Gastroesophageal sphincter (tissue), 4 donors: ENCODE results near the gene NSMCE1. TPM values are rescaled to one million over a fixed set of nuclear protein-coding genes. Genes with fewer than 3 reads are reported as not detected.

ENCODE experiments used
- ATAC-seq: fragments of 150-250 bp; one replicate; pipeline ENCODE4 v1.9.1; 2016; ENCODE audit warnings: mild to moderate bottlenecking, moderate library complexity
- H3K27ac ChIP-seq, 4 donors: fragments of 200-600 bp; sonication (generic) in 3 of 4; 1 replicate in 3 of 4; 2 replicates in 1 of 4; pipeline ENCODE4 v1.5.1; 2016 to 2019
- H3K27me3 ChIP-seq: fragments of 200-600 bp; sonication (generic); one replicate; pipeline ENCODE4 v1.5.1; 2019
- H3K36me3 ChIP-seq, 2 donors: fragments of 200-600 bp; sonication (generic); one replicate each; pipeline ENCODE4 v1.5.1; 2019; ENCODE audit warnings: control low read depth in 1 of 2
- H3K4me1 ChIP-seq, 3 donors: fragments of 200-600 bp; sonication (generic); 1 replicate in 2 of 3; 2 replicates in 1 of 3; pipeline ENCODE4 v1.5.1; 2016 to 2019; ENCODE audit warnings: control low read depth in 2 of 3
- H3K4me3 ChIP-seq, 2 donors: fragments of 200-600 bp; sonication (generic); one replicate each; pipeline ENCODE4 v1.5.1; 2019; ENCODE audit warnings: mild to moderate bottlenecking in 1 of 2, moderate library complexity in 1 of 2
- H3K9me3 ChIP-seq, 3 donors: fragments of 200-600 bp; sonication (generic); one replicate each; pipeline ENCODE4 v1.5.1; 2017 to 2019; ENCODE audit warnings: control low read depth in 2 of 3
- EP300 ChIP-seq: sonication (generic); formaldehyde crosslinking; IDR thresholded peaks from one replicate; pipeline ENCODE4 v1.6.1; 2017; ENCODE audit warnings: antibody characterized with exemption, mild to moderate bottlenecking
- POLR2A ChIP-seq, 2 donors: fragments of 450-650 bp; IDR thresholded peaks; one replicate each; pipeline ENCODE4 v1.6.1; 2017; ENCODE audit warnings: antibody characterized with exemption in 2 of 2, mild to moderate bottlenecking in 2 of 2, moderate library complexity in 1 of 2
- POLR2AphosphoS5 ChIP-seq: sonication (generic); formaldehyde crosslinking; IDR thresholded peaks from one replicate; pipeline ENCODE4 v1.6.1; 2017; ENCODE audit warnings: antibody characterized with exemption
- WGBS, 2 donors: methylation state at CpG; one replicate each; pipeline ENCODE4 v1.1.5; 2018; ENCODE audit warnings: low coverage in 1 of 2; 5-methylcytosine and 5-hydroxymethylcytosine counted together
- total RNA-seq, 4 donors: library from RNA; depleted of rRNA; stranded (reverse); fragments of >200 nt; gene quantifications; one replicate each; pipeline ENCODE4 v1.1.0, GENCODE V29; 2016
- TF ChIP-seq, protein P1 (sequence below), 4 experiments: fragments of 200-600 bp in 2 of 4; fragments of 450-650 bp in 2 of 4; sonication (generic) in 1 of 4; IDR thresholded peaks; one replicate each; pipeline ENCODE4 v1.5.1; 2017 to 2019; ENCODE audit warnings: antibody characterized with exemption in 4 of 4, mild to moderate bottlenecking in 2 of 4, moderate library complexity in 2 of 4

NSMCE1 gene
- total RNA-seq, 4 donors from 2014 or later, result 48.4 to 66.0 (median 63.3) TPM

DNA sequence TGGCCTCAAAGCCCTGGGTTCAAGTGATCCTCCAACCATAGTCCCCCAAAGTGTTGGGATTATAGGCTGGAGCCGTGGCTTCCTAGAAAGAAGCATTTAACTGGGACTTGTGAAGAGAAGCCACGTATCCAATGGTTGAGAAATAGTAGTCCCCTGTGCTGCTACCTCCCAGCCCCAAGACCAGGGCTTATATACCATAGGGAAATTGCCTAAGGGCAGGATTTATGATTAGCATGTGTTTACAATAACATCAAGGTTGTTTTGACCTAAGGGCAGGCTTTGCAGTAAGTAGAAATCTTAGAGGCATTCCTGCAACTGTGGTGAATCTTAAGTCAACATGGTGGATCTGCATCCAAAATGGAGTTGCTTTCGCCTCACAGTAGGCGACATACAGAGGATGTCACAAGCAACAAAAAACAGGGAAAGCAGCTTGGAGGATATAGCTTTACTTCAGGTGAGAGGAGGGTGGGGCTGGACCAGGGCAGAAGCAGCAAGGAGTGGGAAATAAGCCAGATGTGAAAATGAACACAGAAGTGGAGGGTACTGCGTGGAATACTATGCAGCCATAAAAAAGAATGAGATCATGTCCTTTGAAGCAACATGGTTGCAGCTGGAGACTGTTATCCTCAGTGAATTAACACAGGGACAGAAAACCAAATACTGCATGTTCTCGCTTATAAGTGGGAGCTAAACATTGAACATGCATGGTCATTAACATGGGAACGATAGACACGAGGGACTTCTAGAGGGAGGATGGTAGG, 18.7 kb upstream of the NSMCE1 start:
- no peaks in the 10 kb centered on the region for H3K9me3 ChIP-seq
- H3K4me3 ChIP-seq, result no peak overlapping the region
- 94 to 96% methylated on average over 5 to 7 of the region's 8 CpGs for WGBS, 2 donors
- peaks cover 0 to 13% (median 11%) of the 10 kb centered on the region in 3 donors for H3K4me1 ChIP-seq
- no peaks in the 10 kb centered on the region for H3K27me3 ChIP-seq
- TF ChIP-seq, protein P1, sequence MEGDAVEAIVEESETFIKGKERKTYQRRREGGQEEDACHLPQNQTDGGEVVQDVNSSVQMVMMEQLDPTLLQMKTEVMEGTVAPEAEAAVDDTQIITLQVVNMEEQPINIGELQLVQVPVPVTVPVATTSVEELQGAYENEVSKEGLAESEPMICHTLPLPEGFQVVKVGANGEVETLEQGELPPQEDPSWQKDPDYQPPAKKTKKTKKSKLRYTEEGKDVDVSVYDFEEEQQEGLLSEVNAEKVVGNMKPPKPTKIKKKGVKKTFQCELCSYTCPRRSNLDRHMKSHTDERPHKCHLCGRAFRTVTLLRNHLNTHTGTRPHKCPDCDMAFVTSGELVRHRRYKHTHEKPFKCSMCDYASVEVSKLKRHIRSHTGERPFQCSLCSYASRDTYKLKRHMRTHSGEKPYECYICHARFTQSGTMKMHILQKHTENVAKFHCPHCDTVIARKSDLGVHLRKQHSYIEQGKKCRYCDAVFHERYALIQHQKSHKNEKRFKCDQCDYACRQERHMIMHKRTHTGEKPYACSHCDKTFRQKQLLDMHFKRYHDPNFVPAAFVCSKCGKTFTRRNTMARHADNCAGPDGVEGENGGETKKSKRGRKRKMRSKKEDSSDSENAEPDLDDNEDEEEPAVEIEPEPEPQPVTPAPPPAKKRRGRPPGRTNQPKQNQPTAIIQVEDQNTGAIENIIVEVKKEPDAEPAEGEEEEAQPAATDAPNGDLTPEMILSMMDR (IDR thresholded peaks at IDR 0.05), result no peak
- TF ChIP-seq POLR2AphosphoS5 (no peak), POLR2A (IDR thresholded peaks at IDR 0.05) (no peak), EP300 (no peak)
- ATAC-seq, result no peak
- peak overlapping the region in 1 of 4 donors; percentile 38 for H3K27ac ChIP-seq
- no peaks in the 10 kb centered on the region for H3K36me3 ChIP-seq

DNA sequence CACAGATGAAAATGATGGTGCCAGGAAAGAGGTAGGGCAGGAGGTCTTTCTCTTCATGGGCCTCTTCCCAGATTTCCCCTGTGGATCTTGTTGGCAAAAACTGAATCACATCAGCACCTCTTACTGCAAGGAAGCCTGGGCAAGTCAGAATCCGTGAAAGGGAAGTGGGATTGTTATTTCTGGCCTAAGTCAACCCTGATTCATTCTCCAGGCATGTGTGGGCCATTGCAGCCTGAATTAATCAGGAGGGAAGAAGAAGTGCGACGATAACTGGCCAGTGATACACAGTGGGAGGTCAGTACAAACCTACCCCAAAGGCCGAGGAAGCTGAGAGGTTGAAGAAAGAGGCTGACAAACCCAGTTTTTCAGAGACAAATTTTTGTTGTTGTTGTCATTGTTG, 17.9 kb upstream of the NSMCE1 start:
- no peaks in the 10 kb centered on the region for H3K27me3 ChIP-seq
- WGBS, 2 donors, result 0 to 43% methylated on average over 1 of the region's 4 CpGs
- H3K4me3 ChIP-seq, result no peak overlapping the region
- no peaks in the 10 kb centered on the region for H3K9me3 ChIP-seq
- H3K27ac ChIP-seq, result peak overlapping the region in 3 of 4 donors; percentile 15 to 38 (median 33)
- no peaks in the 10 kb centered on the region for H3K36me3 ChIP-seq
- ATAC-seq, result peak; percentile 35
- TF ChIP-seq POLR2AphosphoS5, result peak; percentile 29
- TF ChIP-seq, protein P1 (IDR thresholded peaks at IDR 0.05), result no peak
- H3K4me1 ChIP-seq, result peaks cover 0 to 12% (median 9%) of the 10 kb centered on the region in 3 donors

DNA sequence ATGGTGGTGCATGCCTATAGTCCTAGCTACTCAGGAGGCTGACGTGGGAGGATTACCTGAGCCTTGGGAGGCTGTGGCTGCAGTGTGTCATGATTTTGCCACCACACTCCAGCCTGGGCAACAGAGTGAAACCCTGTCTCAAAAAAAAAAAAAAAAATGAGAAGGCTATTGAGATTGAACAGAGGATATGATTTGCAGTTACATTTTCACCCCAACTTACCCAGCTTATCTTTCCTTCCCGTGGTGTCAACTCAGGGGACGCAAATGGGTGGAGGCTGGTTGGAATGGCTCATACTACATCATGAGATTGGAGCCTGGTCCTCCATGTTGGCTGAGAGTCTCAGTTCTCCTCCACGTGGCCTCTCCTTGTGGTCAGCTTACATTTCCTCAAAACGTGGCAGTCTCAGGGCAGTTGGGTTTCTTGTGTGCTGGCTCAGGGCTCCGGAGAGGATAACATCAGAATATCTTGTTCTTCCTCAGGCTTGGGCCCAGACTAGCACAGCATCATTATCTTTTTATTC, 17.2 kb upstream of the NSMCE1 start:
- WGBS, 2 donors, result 69 to 78% methylated on average over 4 to 5 of the region's 6 CpGs
- TF ChIP-seq POLR2A (IDR thresholded peaks at IDR 0.05), result no peak
- TF ChIP-seq, protein P1 (IDR thresholded peaks at IDR 0.05), result no peak
- TF ChIP-seq POLR2AphosphoS5, result no peak
- no peak for TF ChIP-seq EP300
- Histone ChIP-seq H3K4me1 (peaks cover 0 to 4% (median 2%) of the 10 kb centered on the region in 3 donors), H3K27ac (peak overlapping the region in 3 of 4 donors; percentile 15 to 38 (median 33)), H3K4me3 (no peak overlapping the region), H3K27me3 (no peaks in the 10 kb centered on the region), H3K9me3 (no peaks in the 10 kb centered on the region), H3K36me3 (no peaks in the 10 kb centered on the region)
- ATAC-seq, result peak; percentile 28

DNA sequence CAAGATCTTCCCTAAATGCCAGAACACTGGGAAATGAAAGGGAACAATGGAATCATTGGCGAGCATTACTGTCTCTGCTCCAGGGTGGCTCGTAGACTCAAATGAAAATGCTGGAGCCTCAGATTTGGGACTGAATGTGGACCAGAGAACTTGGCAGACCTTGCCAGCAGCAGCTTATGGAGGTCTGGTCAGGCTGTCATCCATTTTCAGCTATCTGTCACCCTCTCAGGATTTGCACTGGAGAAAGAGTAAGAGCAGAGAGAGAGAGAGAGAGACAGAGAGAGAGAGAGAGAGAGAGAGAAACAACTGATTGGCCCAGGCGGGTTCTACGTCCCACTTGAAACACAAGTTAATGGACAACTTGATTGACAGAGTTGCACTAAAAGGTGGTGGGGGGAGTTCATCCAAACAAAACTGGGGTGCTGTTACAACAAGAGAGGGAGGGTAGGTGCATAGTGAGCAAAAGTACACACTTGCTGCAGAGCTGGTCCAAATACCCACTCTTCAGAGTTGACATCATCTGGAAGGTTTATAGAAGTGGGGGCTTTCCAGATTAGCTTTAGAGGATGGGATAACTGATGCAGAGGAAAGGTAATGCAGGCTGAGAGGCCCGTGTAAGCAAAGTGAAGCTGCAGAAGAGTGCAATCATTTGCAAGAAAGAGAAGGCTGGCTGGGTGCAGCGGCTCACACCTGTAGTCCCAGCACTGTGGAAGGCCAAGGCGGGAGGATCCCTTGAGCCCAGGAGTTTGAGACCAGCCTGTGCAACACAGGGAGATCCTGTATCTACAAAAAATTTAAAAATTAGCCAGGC, 16.5 kb upstream of the NSMCE1 start:
- Histone ChIP-seq H3K27ac (no peak overlapping the region), H3K9me3 (no peaks in the 10 kb centered on the region), H3K4me1 (no peaks in the 10 kb centered on the region), H3K36me3 (no peaks in the 10 kb centered on the region), H3K4me3 (no peak overlapping the region), H3K27me3 (no peaks in the 10 kb centered on the region)
- WGBS, 2 donors, result 82 to 92% methylated on average over 4 to 7 of the region's 7 CpGs
- TF ChIP-seq POLR2AphosphoS5 (no peak), POLR2A (IDR thresholded peaks at IDR 0.05) (no peak), EP300 (no peak)
- TF ChIP-seq, protein P1 (IDR thresholded peaks at IDR 0.05), result no peak
- ATAC-seq, result no peak
